Right cardiac atrium (tissue), 5 donors: Measurements from ENCODE around the gene SELENBP1. TPM values are rescaled to one million over a fixed set of nuclear protein-coding genes. Genes with fewer than 3 reads are reported as not detected.
"Not testable (repeated sequence)": the region's sequence is repeated elsewhere in the genome, so short reads cannot be mapped to it uniquely, and the experiment has no call there.

ENCODE experiments used
- ATAC-seq, 2 donors: fragments of 200-7000 bp; cut with Tn5 transposase; one replicate each; pipeline versions ENCODE4 v1.8.0 to v1.9.1; 2020; ENCODE audit warnings: moderate library complexity in 2 of 2, mild to moderate bottlenecking in 1 of 2
- DNase-seq, 3 donors: peaks; one replicate each; pipeline ENCODE4 v3.0.0-alpha.2; 2020
- H3K27ac ChIP-seq: one replicate; pipeline ENCODE4 v1.5.1; 2013; ENCODE audit warnings: mild to moderate bottlenecking, low read length, control low read depth, moderate library complexity
- H3K27me3 ChIP-seq: one replicate; pipeline ENCODE4 v1.6.1; 2013; ENCODE audit not compliant: control insufficient read depth, insufficient read depth
- H3K4me1 ChIP-seq: one replicate; pipeline ENCODE4 v1.6.1; 2013; ENCODE audit warnings: low read length; ENCODE audit not compliant: control insufficient read depth, insufficient read depth
- H3K4me3 ChIP-seq: one replicate; pipeline ENCODE4 v1.5.1; 2013; ENCODE audit warnings: low read length, control low read depth
- H3K9me3 ChIP-seq: one replicate; pipeline ENCODE4 v1.6.1; 2013; ENCODE audit warnings: low read length; ENCODE audit not compliant: control insufficient read depth
- WGBS: extraction: QIAGEN DNeasy Blood & Tissue Kit; methylation state at CpG from one replicate; pipeline ENCODE4 v1.1.7; 2013; 5-methylcytosine and 5-hydroxymethylcytosine counted together
- intact Hi-C, 4 donors: fragments of 100-400 bp; cut with DNase I; formaldehyde crosslinking; loops; one replicate each; pipeline versions ENCODE4 v1.11.0 to v1.14.0; 2022 to 2023
- polyA plus RNA-seq: library from polyadenylated mRNA; stranded (reverse); fragments of 200-250 nt; gene quantifications from one replicate; pipeline ENCODE4 v1.2.3, GENCODE V29; 2013
- total RNA-seq, 4 donors: library from RNA; stranded (reverse); fragmentation: NEBNext Ultra II Directional; extraction: Animal tissue kit (Norgen Biotek cat#: 25700); gene quantifications; one replicate each; pipeline ENCODE4 v1.2.1, GENCODE V29; 2021
- donor health status: healthy with polysubstance abuse.
- donor health status: DM: no; HTN: yes; CAD: no.
- donor health status: DM: no; HTN: no; CAD: no.
- donor health status: DM: no; HTN: yes; CAD: no; lungs with severe emphysema.
- donor health status: DM: yes; HTN: yes; CAD: no.

SELENBP1 gene
- total and polyA plus RNA-seq, 5 donors: 31.1 to 65.9 (median 56.4) TPM

GRCh38 chr1:151402764-151403163, 30.3 kb upstream of the SELENBP1 start:
- Histone ChIP-seq H3K4me3 (no peak overlapping the region), H3K27me3 (no peaks in the 10 kb centered on the region), H3K4me1 (no peaks in the 10 kb centered on the region), H3K9me3 (no peaks in the 10 kb centered on the region), H3K27ac (no peak overlapping the region)
- ATAC-seq (no peak), DNase-seq (no peak)
- intact Hi-C loops: loop anchor here in 2 of 4 donors (10.0 kb wide), 2 partner anchors 58 to 98 kb away; partner anchors contain the start of gene RFX5 (in 1 of the 2)
- 68% methylated on average over 2 of the region's 2 CpGs for WGBS

- ATAC-seq (no peak), DNase-seq (no peak)
- Histone ChIP-seq H3K4me3 (no peak overlapping the region), H3K27ac (no peak overlapping the region), H3K9me3 (no peaks in the 10 kb centered on the region), H3K27me3 (no peaks in the 10 kb centered on the region), H3K4me1 (no peaks in the 10 kb centered on the region)
- intact Hi-C loops: loop anchor here in 2 of 4 donors (10.0 kb wide), 2 partner anchors 57 to 97 kb away; partner anchors contain the start of gene RFX5 (in 1 of the 2)
- 64% methylated on average over 2 of the region's 2 CpGs for WGBS
These were observed 29.4 kb upstream of the SELENBP1 start for GRCh38 chr1:151401860-151402259.

- ATAC-seq (no peak), DNase-seq (no peak)
- H3K4me1 ChIP-seq: no peaks in the 10 kb centered on the region
- 90% methylated on average over 13 of the region's 13 CpGs for WGBS
- no peak overlapping the region for H3K27ac ChIP-seq
- H3K4me3 ChIP-seq: no peak overlapping the region
- intact Hi-C loops: loop anchor here in 2 of 4 donors (10.0 kb wide), 2 partner anchors 56 to 96 kb away; partner anchors contain the start of gene RFX5 (in 1 of the 2)
- no peaks in the 10 kb centered on the region for H3K9me3 ChIP-seq
- no peaks in the 10 kb centered on the region for H3K27me3 ChIP-seq
These were observed 28.8 kb upstream of the SELENBP1 start for GRCh38 chr1:151401125-151401788.

- no peaks in the 10 kb centered on the region for H3K4me1 ChIP-seq
- DNase-seq (peak; percentile 80 to 86 (median 86)), ATAC-seq (peak; percentile 93 to 95)
- H3K4me3 ChIP-seq: peak within 1 kb of the TSS; percentile 99
- H3K27me3 ChIP-seq: no peaks in the 10 kb centered on the region
- under 1% methylated on average over 63 of the region's 63 CpGs for WGBS
- intact Hi-C loops: loop anchor here in 3 of 4 donors (10.0 kb wide), 2 partner anchors 55 to 95 kb away; partner anchors contain the start of gene RFX5 (in 3 of the 3)
- no peaks in the 10 kb centered on the region for H3K9me3 ChIP-seq
- H3K27ac ChIP-seq: peak within 1 kb of the TSS; percentile 78
These were observed 27.0 kb upstream of the SELENBP1 start, which contains the start of gene PSMB4 for GRCh38 chr1:151399324-151400171. PSMB4 (plus strand) TSS chr1:151399573; CDS start chr1:151399588, 15 bp downstream.

GRCh38 chr1:151396265-151396664, 23.8 kb upstream of the SELENBP1 start:
- intact Hi-C loops: loop anchor here in 2 of 4 donors (10.0 kb wide), 1 partner anchor 51 kb away; the partner anchor contains the start of gene RFX5 (in 2 of the 2)
- H3K27me3 ChIP-seq, DNase-seq, H3K27ac ChIP-seq, H3K4me3 ChIP-seq, H3K4me1 ChIP-seq, ATAC-seq, H3K9me3 ChIP-seq: not testable (repeated sequence)
- 76% methylated on average over 5 of the region's 5 CpGs for WGBS

- Histone ChIP-seq H3K27ac (no peak overlapping the region), H3K4me1 (no peaks in the 10 kb centered on the region), H3K9me3 (no peaks in the 10 kb centered on the region), H3K4me3 (no peak overlapping the region), H3K27me3 (no peaks in the 10 kb centered on the region)
- intact Hi-C loops: loop anchor here in 2 of 4 donors (10.0 kb wide), 1 partner anchor 49 kb away; the partner anchor contains the start of gene RFX5 (in 2 of the 2)
- ATAC-seq (no peak), DNase-seq (no peak)
These were observed 21.1 kb upstream of the SELENBP1 start for GRCh38 chr1:151393583-151393982.

GRCh38 chr1:151391079-151391563, 18.6 kb upstream of the SELENBP1 start:
- Histone ChIP-seq H3K4me3 (no peak overlapping the region), H3K9me3 (no peaks in the 10 kb centered on the region), H3K4me1 (no peaks in the 10 kb centered on the region), H3K27me3 (no peaks in the 10 kb centered on the region), H3K27ac (no peak overlapping the region)
- intact Hi-C loops: loop anchor here in 2 of 4 donors (10.0 kb wide), 1 partner anchor 46 kb away; the partner anchor contains the start of gene RFX5 (in 2 of the 2)
- 84% methylated on average over 3 of the region's 3 CpGs for WGBS
- no peak for ATAC-seq
- DNase-seq: no peak

- H3K27me3 ChIP-seq, H3K27ac ChIP-seq, DNase-seq, H3K4me3 ChIP-seq, H3K4me1 ChIP-seq, ATAC-seq, H3K9me3 ChIP-seq: not testable (repeated sequence)
- intact Hi-C loops: loop anchor here in 2 of 4 donors (10.0 kb wide), 1 partner anchor 46 kb away; the partner anchor contains the start of gene RFX5 (in 2 of the 2)
- 94% methylated on average over 22 of the region's 22 CpGs for WGBS
These were observed 17.9 kb upstream of the SELENBP1 start for GRCh38 chr1:151390221-151391078.

GRCh38 chr1:151386002-151386401, 13.5 kb upstream of the SELENBP1 start:
- no peak for ATAC-seq

GRCh38 chr1:151384584-151384983, 12.1 kb upstream of the SELENBP1 start:
- Histone ChIP-seq H3K27ac (no peak overlapping the region), H3K4me3 (no peak overlapping the region), H3K4me1 (no peaks in the 10 kb centered on the region), H3K27me3 (no peaks in the 10 kb centered on the region), H3K9me3 (no peaks in the 10 kb centered on the region)
- no peak for ATAC-seq
- DNase-seq: no peak
- intact Hi-C loops: no loop called here
- WGBS: 68% methylated on average over 3 of the region's 3 CpGs

More at GRCh38 chr1:151386002-151386401, 13.5 kb upstream of the SELENBP1 start:
- Histone ChIP-seq H3K9me3 (no peaks in the 10 kb centered on the region), H3K4me3 (no peak overlapping the region), H3K27me3 (no peaks in the 10 kb centered on the region), H3K27ac (no peak overlapping the region), H3K4me1 (no peaks in the 10 kb centered on the region)
- intact Hi-C loops: no loop called here
- DNase-seq: no peak
- 88% methylated on average over 2 of the region's 2 CpGs for WGBS
